B cell (primary cell): ENCODE data around the gene ANKHD1. TPM values are rescaled to one million over a fixed set of nuclear protein-coding genes. Genes with fewer than 3 reads are reported as not detected.
A peak's percentile ranks its signal among the peaks of the same experiment; 100 is the strongest.

Experiments used
- ATAC-seq: fragments of 200-7000 bp; cut with Tn5 transposase; one replicate; pipeline ENCODE4 v1.10.0; 2021; ENCODE audit warnings: low read depth, mild to moderate bottlenecking, moderate number of reproducible peaks, moderate library complexity
- CTCF ChIA-PET: fragments of 350-600 bp; sonication (Branson Sonifier 250); formaldehyde crosslinking; loops from one replicate; lab custom pipeline; 2021; ENCODE audit warnings: antibody characterized with exemption, inconsistent platforms; lab: Charles Lee
- POLR2A ChIA-PET: fragments of 350-600 bp; sonication (Branson Sonifier 250); formaldehyde crosslinking; loops from one replicate; lab custom pipeline; 2021; ENCODE audit warnings: antibody characterized with exemption; lab: Charles Lee
- DNase-seq: peaks from one replicate; pipeline ENCODE4 v3.0.0; 2013
- H2AFZ ChIP-seq: 2 replicates; pipeline ENCODE4 v1.6.1; 2012; ENCODE audit warnings: mild to moderate bottlenecking, low read depth, low read length; ENCODE audit not compliant: insufficient read depth, poor library complexity, severe bottlenecking
- H3K27ac ChIP-seq, 2 donors: 1 replicate in 1 of 2; 2 replicates in 1 of 2; pipeline ENCODE4 v1.5.1; 2012 to 2013; ENCODE audit warnings: low read length in 2 of 2, mild to moderate bottlenecking in 2 of 2, moderate library complexity in 1 of 2
- H3K27me3 ChIP-seq, 4 experiments: fragments of 200-600 bp in 1 of 4; sonication (generic) in 1 of 4; replicated peaks in 1 of 4; 1 replicate in 2 of 4; 2 replicates in 2 of 4; pipeline versions ENCODE4 v1.6.1 to v1.7.0; 2013 to 2016; ENCODE audit warnings: low read length in 3 of 4, mild to moderate bottlenecking in 2 of 4, mixed read lengths in 1 of 4, moderate library complexity in 1 of 4; ENCODE audit not compliant: insufficient read depth in 4 of 4, control insufficient read depth in 3 of 4; ENCODE audit errors: control extremely low read depth in 1 of 4
- H3K36me3 ChIP-seq, 2 experiments: replicated peaks in 1 of 2; 1 replicate in 1 of 2; 2 replicates in 1 of 2; pipeline versions ENCODE4 v1.6.1 to v1.7.1; 2013; ENCODE audit warnings: low read length in 1 of 2; ENCODE audit not compliant: insufficient read depth in 2 of 2, control insufficient read depth in 1 of 2; ENCODE audit errors: control extremely low read depth in 1 of 2, extremely low read depth in 1 of 2
- H3K4me1 ChIP-seq, 2 donors: fragments of 200-600 bp in 1 of 2; sonication (generic) in 1 of 2; 1 replicate in 1 of 2; 2 replicates in 1 of 2; pipeline versions ENCODE4 v1.5.1 to v1.6.1; 2013 to 2017; ENCODE audit warnings: low read length in 2 of 2; ENCODE audit not compliant: control insufficient read depth in 2 of 2, insufficient read depth in 2 of 2
- H3K4me2 ChIP-seq: replicated peaks from 2 replicates; pipeline ENCODE3; 2012; ENCODE audit warnings: mild to moderate bottlenecking, low read depth, low read length; ENCODE audit not compliant: poor library complexity, severe bottlenecking
- H3K4me3 ChIP-seq, 5 experiments: fragments of 200-600 bp in 1 of 5; sonication (generic) in 1 of 5; 1 replicate in 3 of 5; 2 replicates in 2 of 5; pipeline versions ENCODE4 v1.5.1 to v1.7.0; 2011 to 2016; ENCODE audit warnings: low read length in 4 of 5, mild to moderate bottlenecking in 4 of 5, low read depth in 2 of 5, control low read depth in 1 of 5, moderate library complexity in 1 of 5; ENCODE audit not compliant: insufficient read depth in 1 of 5; ENCODE audit errors: control extremely low read depth in 1 of 5, extremely low read depth in 1 of 5
- H3K79me2 ChIP-seq: fragments of 200-600 bp; sonication (generic); one replicate; pipeline ENCODE4 v1.6.0; 2016; ENCODE audit warnings: low read length; ENCODE audit not compliant: control insufficient read depth, insufficient read depth
- H3K9ac ChIP-seq: fragments of 200-600 bp; sonication (generic); 2 replicates; pipeline ENCODE4 v1.6.1; 2017; ENCODE audit warnings: mild to moderate bottlenecking, low read length, moderate library complexity
- H3K9me3 ChIP-seq, 3 donors: one replicate each; pipeline versions ENCODE4 v1.6.1 to v1.7.1; 2013; ENCODE audit warnings: low read length in 2 of 3; ENCODE audit not compliant: control insufficient read depth in 2 of 3, insufficient read depth in 1 of 3; ENCODE audit errors: control extremely low read depth in 1 of 3
- H4K20me1 ChIP-seq: 2 replicates; pipeline ENCODE4 v1.6.0; 2012; ENCODE audit warnings: mild to moderate bottlenecking, low read length; ENCODE audit not compliant: insufficient read depth, control insufficient read depth, poor library complexity, severe bottlenecking
- H3K27ac Mint-ChIP-seq: one replicate; pipeline ENCODE4 v1.8.0; 2021; ENCODE audit warnings: mixed read lengths
- H3K27me3 Mint-ChIP-seq: one replicate; pipeline ENCODE4 v1.8.0; 2021; ENCODE audit warnings: mixed read lengths
- H3K4me1 Mint-ChIP-seq: one replicate; pipeline ENCODE4 v1.8.0; 2021; ENCODE audit warnings: mixed read lengths
- H3K4me3 Mint-ChIP-seq: one replicate; pipeline ENCODE4 v1.8.0; 2021; ENCODE audit warnings: mixed read lengths
- H3K9me3 Mint-ChIP-seq: one replicate; pipeline ENCODE4 v1.8.0; 2022; ENCODE audit warnings: mixed read lengths; ENCODE audit not compliant: insufficient read depth
- CTCF ChIP-seq: fragments of 200-600 bp; IDR thresholded peaks from one replicate; pipeline ENCODE4 v1.8.0; 2022; ENCODE audit warnings: antibody characterized with exemption, mild to moderate bottlenecking
- EZH2 ChIP-seq: IDR thresholded peaks from 2 replicates; pipeline ENCODE4 v1.6.1; 2012; ENCODE audit warnings: borderline replicate concordance, low read depth, mild to moderate bottlenecking, moderate library complexity, low read length; ENCODE audit not compliant: insufficient read depth, poor library complexity, severe bottlenecking
- WGBS: methylation state at CpG from one replicate; pipeline ENCODE4 v1.1.5; 2013; ENCODE audit warnings: missing lambda C conversion rate; ENCODE audit not compliant: insufficient coverage; 5-methylcytosine and 5-hydroxymethylcytosine counted together
- intact Hi-C: fragments of 100-400 bp; cut with micrococcal nuclease; formaldehyde crosslinking; loops from one replicate; pipeline ENCODE4 v1.10.0; 2022
- polyA plus RNA-seq: library from polyadenylated mRNA; depleted of rRNA; stranded (reverse); fragments of >200 nt; gene quantifications from 2 replicates; pipeline ENCODE4 v1.2.3, GENCODE V29; 2012
- total RNA-seq, 2 donors: library from RNA; stranded (reverse); fragments of 120-200 nt in 1 of 2; gene quantifications; 1 replicate in 1 of 2; 2 replicates in 1 of 2; pipeline versions ENCODE4 v1.2.3 to v1.2.4, GENCODE V29; 2013 to 2022

The ANKHD1 gene
- total and polyA plus RNA-seq, 2 donors (not counting 1 experiment from before 2014, with no cell fraction given), result 96.3 to 246 TPM

- peak; percentile 88 for DNase-seq
- intact Hi-C loops, result loop anchor here (1.0 to 2.0 kb wide), 4 partner anchors 10 to 156 kb away; partner anchors contain the start of genes ANKHD1, EIF4EBP3, TMCO6 and WDR55
- H3K9ac ChIP-seq, result peak within 1 kb of the TSS; percentile 90
- Mint-ChIP-seq H3K4me1 (peaks cover 47% of the 10 kb centered on the region), H3K4me3 (peak within 1 kb of the TSS; percentile 94), H3K9me3 (no peaks in the 10 kb centered on the region), H3K27ac (peak within 1 kb of the TSS; percentile 93), H3K27me3 (no peaks in the 10 kb centered on the region)
- H3K4me2 ChIP-seq, result peak within 1 kb of the TSS; percentile 78
- under 1% methylated on average over 45 of the region's 46 CpGs for WGBS
- peak within 1 kb of the TSS; percentile 62 to 90 (median 78) for H3K4me3 ChIP-seq
- H3K4me1 ChIP-seq, result peaks cover 18 to 28% of the 10 kb centered on the region in 2 donors
- peaks cover 4% of the 10 kb centered on the region for H4K20me1 ChIP-seq
- peaks cover 31% of the 10 kb centered on the region for H3K79me2 ChIP-seq
- ATAC-seq, result peak; percentile 97
- ChIA-PET POLR2A (interaction anchor here (1.1 to 2.5 kb wide), 2 partner anchors 9 to 143 kb away, joined by 4 to 35 read pairs; partner anchors contain the start of genes EIF4EBP3 and ZMAT2), CTCF (interaction anchor here (0.6 to 1.1 kb wide), 2 partner anchors 9 to 19 kb away, joined by 3 to 5 read pairs; no protein-coding TSS in a partner anchor)
- peak within 1 kb of the TSS; percentile 85 to 90 for H3K27ac ChIP-seq
- no peak for TF ChIP-seq CTCF
- no peak for TF ChIP-seq EZH2
- H3K27me3 ChIP-seq, result no peaks in the 10 kb centered on the region
- peak within 1 kb of the TSS; percentile 69 for H2AFZ ChIP-seq
- peaks cover 0 to 9% of the 10 kb centered on the region in 2 experiments for H3K36me3 ChIP-seq
- no peaks in the 10 kb centered on the region for H3K9me3 ChIP-seq
Observed at GRCh38 chr5:140557136-140557805, 155.6 kb downstream of the ANKHD1 start, which contains the start of gene SRA1. Gene SRA1, minus strand, starts transcription at chr5:140557473. Its CDS starts 21 bp downstream, at chr5:140557452.
